ENCODE data around the gene NDUFS1. TPM values are rescaled to one million over a fixed set of nuclear protein-coding genes. Genes with fewer than 3 reads are reported as not detected.
"Not testable (repeated sequence)": the region's sequence is repeated elsewhere in the genome, so short reads cannot be mapped to it uniquely, and the experiment has no call there.

Gene NDUFS1
- polyA plus RNA-seq, 1 of the 3 experiments (the other 2 are of a cell fraction), result 54.8 TPM

- Histone ChIP-seq H3K9me2 (no peaks in the 10 kb centered on the region), H4K20me1 (ENCODE audit: insufficient read depth) (no peaks in the 10 kb centered on the region), H3K79me2 (ENCODE audit: insufficient read depth) (no peaks in the 10 kb centered on the region), H3K27ac (ENCODE audit: low read depth in 2 of 2, low read length in 1 of 2) (no peak overlapping the region), H3K9ac (no peak overlapping the region), H2AFZ (ENCODE audit: low read depth) (no peak overlapping the region), H3F3A (replicated peaks; ENCODE audit: insufficient read depth) (no peaks in the 10 kb centered on the region), H3K4me1 (ENCODE audit: control insufficient read depth in 1 of 2, insufficient read depth in 2 of 2, low read depth in 1 of 2, low read length in 1 of 2) (no peaks in the 10 kb centered on the region), H3K36me3 (replicated peaks in 1 of 2; ENCODE audit: control insufficient read depth in 1 of 2, insufficient read depth in 2 of 2, low read length in 1 of 2) (no peaks in the 10 kb centered on the region), H3K4me2 (no peak overlapping the region), H3K9me3 (no peaks in the 10 kb centered on the region), H3K4me3 (ENCODE audit: low read depth in 2 of 2, low read length in 1 of 2) (no peak overlapping the region), H3K27me3 (ENCODE audit: insufficient read depth) (no peaks in the 10 kb centered on the region)
- ChIA-PET CTCF (interaction anchor here (1.1 kb wide), 1 partner anchor 588 kb away, joined by 3 read pairs; no protein-coding TSS in a partner anchor), POLR2A (interaction anchor here (0.6 kb wide), 1 partner anchor 74 kb away, joined by 4 read pairs; no protein-coding TSS in a partner anchor)
- 69% methylated on average over 3 of the region's 3 CpGs for WGBS (ENCODE audit: low lambda C conversion rate)
- TF ChIP-seq RFX5 (IDR thresholded peaks at IDR 0.05; ENCODE audit: low read length), result no peak
- no peak for DNase-seq
These were observed 30.4 kb upstream of the NDUFS1 start for GRCh38 chr2:206189691-206190090.

- H4K20me1 ChIP-seq (ENCODE audit: insufficient read depth); H3K36me3 ChIP-seq (replicated peaks in 1 of 2; ENCODE audit: control insufficient read depth in 1 of 2, insufficient read depth in 2 of 2, low read length in 1 of 2); H3K9me3 ChIP-seq; H3K9me2 ChIP-seq; H3K79me2 ChIP-seq (ENCODE audit: insufficient read depth); DNase-seq; H3K27me3 ChIP-seq (ENCODE audit: insufficient read depth); POLR2A ChIA-PET; H3K4me3 ChIP-seq (ENCODE audit: low read depth in 2 of 2, low read length in 1 of 2); H3K4me1 ChIP-seq (ENCODE audit: control insufficient read depth in 1 of 2, insufficient read depth in 2 of 2, low read depth in 1 of 2, low read length in 1 of 2); H3K4me2 ChIP-seq; H2AFZ ChIP-seq (ENCODE audit: low read depth); H3K9ac ChIP-seq; H3F3A ChIP-seq (replicated peaks; ENCODE audit: insufficient read depth); H3K27ac ChIP-seq (ENCODE audit: low read depth in 2 of 2, low read length in 1 of 2); CTCF ChIA-PET: not testable (repeated sequence)
- WGBS (ENCODE audit: low lambda C conversion rate), result 64% methylated on average over 6 of the region's 6 CpGs
These were observed 22.3 kb upstream of the NDUFS1 start for GRCh38 chr2:206181526-206181925.

GRCh38 chr2:206176901-206177300, 17.7 kb upstream of the NDUFS1 start:
- no peaks in the 10 kb centered on the region for H4K20me1 ChIP-seq (ENCODE audit: insufficient read depth)
- ChIA-PET CTCF (no interaction called here), POLR2A (no interaction called here)
- H2AFZ ChIP-seq (ENCODE audit: low read depth), result no peak overlapping the region
- no peak overlapping the region for H3K4me2 ChIP-seq
- H3F3A ChIP-seq (replicated peaks; ENCODE audit: insufficient read depth), result no peaks in the 10 kb centered on the region
- 78% methylated on average over 3 of the region's 3 CpGs for WGBS (ENCODE audit: low lambda C conversion rate)
- no peaks in the 10 kb centered on the region for H3K4me1 ChIP-seq (ENCODE audit: control insufficient read depth in 1 of 2, insufficient read depth in 2 of 2, low read depth in 1 of 2, low read length in 1 of 2)
- no peaks in the 10 kb centered on the region for H3K9me2 ChIP-seq
- no peaks in the 10 kb centered on the region for H3K9me3 ChIP-seq
- H3K27ac ChIP-seq (ENCODE audit: low read depth in 2 of 2, low read length in 1 of 2), result no peak overlapping the region
- DNase-seq, result no peak
- no peaks in the 10 kb centered on the region for H3K27me3 ChIP-seq (ENCODE audit: insufficient read depth)
- no peak overlapping the region for H3K9ac ChIP-seq
- H3K36me3 ChIP-seq (replicated peaks in 1 of 2; ENCODE audit: control insufficient read depth in 1 of 2, insufficient read depth in 2 of 2, low read length in 1 of 2), result no peaks in the 10 kb centered on the region
- TF ChIP-seq RCOR1 (IDR thresholded peaks at IDR 0.05; ENCODE audit: low read length), result no peak
- no peak for TF ChIP-seq GATA2 (CRISPR knock-in tag; IDR thresholded peaks at IDR 0.05)
- TF ChIP-seq EZH2phosphoT487 (IDR thresholded peaks at IDR 0.05; ENCODE audit: borderline replicate concordance, low read depth), result no peak
- no peak for TF ChIP-seq NFIC (IDR thresholded peaks at IDR 0.05; ENCODE audit: borderline replicate concordance)
- no peak for TF ChIP-seq SIN3A (IDR thresholded peaks at IDR 0.05; ENCODE audit: borderline replicate concordance, low read depth, low read length)
- TF ChIP-seq IRF3 (IDR thresholded peaks at IDR 0.05; ENCODE audit: low read depth, low read length), result no peak
- no peaks in the 10 kb centered on the region for H3K79me2 ChIP-seq (ENCODE audit: insufficient read depth)
- H3K4me3 ChIP-seq (ENCODE audit: low read depth in 2 of 2, low read length in 1 of 2), result no peak overlapping the region

All from SK-N-SH (cell line).